Lower leg skin (tissue), 3 donors: ENCODE results near the gene MAPKAPK3.

Experiments used
- CTCF ChIP-seq, 3 donors: fragments of 450-650 bp; IDR thresholded peaks; one replicate each; pipeline ENCODE4 v1.5.1; 2016; ENCODE audit warnings: antibody characterized with exemption in 3 of 3, mild to moderate bottlenecking in 3 of 3, moderate library complexity in 2 of 3
- POLR2A ChIP-seq, 2 donors: fragments of 450-650 bp; IDR thresholded peaks; one replicate each; pipeline ENCODE4 v1.6.1; 2016 to 2017; ENCODE audit warnings: antibody characterized with exemption in 2 of 2, mild to moderate bottlenecking in 1 of 2, moderate library complexity in 1 of 2

- no peak for TF ChIP-seq CTCF (IDR thresholded peaks at IDR 0.05)
- no peak for TF ChIP-seq POLR2A (IDR thresholded peaks at IDR 0.05)
Observed at GRCh38 chr3:50599716-50600118, 17.2 kb upstream of the MAPKAPK3 start.
